ENCODE measurements around the gene VWA8. TPM values are rescaled to one million over a fixed set of nuclear protein-coding genes. Genes with fewer than 3 reads are reported as not detected.

Gene VWA8
- polyA plus RNA-seq, 1 donor (not counting 4 experiments of a cell fraction or from before 2014, with no cell fraction given) = 17.8 TPM

- no peak for DNase-seq (ENCODE audit: low read depth, low spot score)
- H3K9me3 ChIP-seq (ENCODE audit: control insufficient read depth, low read depth, low read length) = no peaks in the 10 kb centered on the region
- no peaks in the 10 kb centered on the region for H3K9me1 ChIP-seq (ENCODE audit: control insufficient read depth, extremely low read depth, insufficient read depth, low read length)
- no peak overlapping the region for H3K27ac ChIP-seq (ENCODE audit: control insufficient read depth, insufficient read depth, low read length)
- no peak overlapping the region for H3K4me2 ChIP-seq (ENCODE audit: control insufficient read depth, extremely low read depth, insufficient read depth, low read depth, low read length)
- H3K9ac ChIP-seq (ENCODE audit: control insufficient read depth, extremely low read depth, insufficient read depth, low read length) = no peak overlapping the region
- dilution Hi-C loops (cut with MboI; ENCODE audit: extremely low pct_ligation_motif_present, low sequenced_read_pairs) = no loop called here
- FAIRE-seq = no peak
- peaks cover 3 to 6% of the 10 kb centered on the region in 2 experiments for H3K36me3 ChIP-seq (ENCODE audit: control insufficient read depth in 2 of 2, extremely low read depth in 1 of 2, insufficient read depth in 2 of 2, low read length in 2 of 2)
- no peaks in the 10 kb centered on the region for H3K79me2 ChIP-seq (ENCODE audit: control insufficient read depth, insufficient read depth, low read length)
- H2AFZ ChIP-seq (ENCODE audit: control insufficient read depth, low read length) = no peak overlapping the region
- TF ChIP-seq CTCF (optimal IDR thresholded peaks at IDR 0.05 in 1 of 3, IDR thresholded peaks at IDR 0.05 in 1 of 3, conservative IDR thresholded peaks at IDR 0.05 in 1 of 3; ENCODE audit: extremely low read depth in 1 of 3, insufficient read depth in 2 of 3, low read length in 3 of 3) (no peak), EZH2 (IDR thresholded peaks at IDR 0.05; ENCODE audit: low read length) (no peak)
- no peak overlapping the region for H3K4me3 ChIP-seq (ENCODE audit: control insufficient read depth in 2 of 3, extremely low read depth in 1 of 3, insufficient read depth in 2 of 3, low read depth in 1 of 3, low read length in 3 of 3)
- H4K20me1 ChIP-seq (ENCODE audit: control insufficient read depth, extremely low read depth, insufficient read depth, low read length) = no peaks in the 10 kb centered on the region
- H3K4me1 ChIP-seq (ENCODE audit: control insufficient read depth, extremely low read depth, insufficient read depth, low read length) = peaks cover 8% of the 10 kb centered on the region
- no peaks in the 10 kb centered on the region for H3K27me3 ChIP-seq (ENCODE audit: control insufficient read depth, extremely low read depth, insufficient read depth, low read length)
These were observed 137.4 kb downstream of the VWA8 start for GRCh38 chr13:41823476-41823875.

GRCh38 chr13:41822560-41822959 lies 138.3 kb downstream of the VWA8 start:
- dilution Hi-C loops (cut with MboI; ENCODE audit: extremely low pct_ligation_motif_present, low sequenced_read_pairs) = no loop called here
- H2AFZ ChIP-seq (ENCODE audit: control insufficient read depth, low read length) = no peak overlapping the region
- H3K27me3 ChIP-seq (ENCODE audit: control insufficient read depth, extremely low read depth, insufficient read depth, low read length) = no peaks in the 10 kb centered on the region
- no peaks in the 10 kb centered on the region for H3K9me3 ChIP-seq (ENCODE audit: control insufficient read depth, low read depth, low read length)
- H3K9me1 ChIP-seq (ENCODE audit: control insufficient read depth, extremely low read depth, insufficient read depth, low read length) = no peaks in the 10 kb centered on the region
- H3K27ac ChIP-seq (ENCODE audit: control insufficient read depth, insufficient read depth, low read length) = no peak overlapping the region
- no peak overlapping the region for H3K4me2 ChIP-seq (ENCODE audit: control insufficient read depth, extremely low read depth, insufficient read depth, low read depth, low read length)
- H3K4me3 ChIP-seq (ENCODE audit: control insufficient read depth in 2 of 3, extremely low read depth in 1 of 3, insufficient read depth in 2 of 3, low read depth in 1 of 3, low read length in 3 of 3) = no peak overlapping the region
- peaks cover 3 to 6% of the 10 kb centered on the region in 2 experiments for H3K36me3 ChIP-seq (ENCODE audit: control insufficient read depth in 2 of 2, extremely low read depth in 1 of 2, insufficient read depth in 2 of 2, low read length in 2 of 2)
- DNase-seq (ENCODE audit: low read depth, low spot score) = no peak
- peaks cover 1% of the 10 kb centered on the region for H3K4me1 ChIP-seq (ENCODE audit: control insufficient read depth, extremely low read depth, insufficient read depth, low read length)
- no peak for FAIRE-seq
- H3K79me2 ChIP-seq (ENCODE audit: control insufficient read depth, insufficient read depth, low read length) = no peaks in the 10 kb centered on the region
- TF ChIP-seq EZH2 (IDR thresholded peaks at IDR 0.05; ENCODE audit: low read length) = no peak
- TF ChIP-seq CTCF (optimal IDR thresholded peaks at IDR 0.05 in 1 of 3, IDR thresholded peaks at IDR 0.05 in 1 of 3, conservative IDR thresholded peaks at IDR 0.05 in 1 of 3; ENCODE audit: extremely low read depth in 1 of 3, insufficient read depth in 2 of 3, low read length in 3 of 3) = no peak
- no peaks in the 10 kb centered on the region for H4K20me1 ChIP-seq (ENCODE audit: control insufficient read depth, extremely low read depth, insufficient read depth, low read length)
- H3K9ac ChIP-seq (ENCODE audit: control insufficient read depth, extremely low read depth, insufficient read depth, low read length) = no peak overlapping the region
